ENCODE data around the gene CCDC13.
"Not testable (repeated sequence)": the region's sequence is repeated elsewhere in the genome, so short reads cannot be mapped to it uniquely, and the experiment has no call there.

The CCDC13 gene

GRCh38 chr3:42814914-42815507 lies 42.0 kb upstream of the CCDC13 start:
- Histone ChIP-seq H3K27me3 (no peaks in the 10 kb centered on the region), H3K4me1 (no peaks in the 10 kb centered on the region), H3K4me3 (ENCODE audit: low read depth, low read length) (no peak overlapping the region), H3K9me3 (no peaks in the 10 kb centered on the region), H3K36me3 (no peaks in the 10 kb centered on the region)
- no peak for TF ChIP-seq CTCF (IDR thresholded peaks at IDR 0.05; ENCODE audit: low read depth, low read length)
- DNase-seq = peak; percentile 24

- H3K4me3 ChIP-seq (ENCODE audit: low read depth, low read length) = no peak overlapping the region
- no peak for TF ChIP-seq CTCF (IDR thresholded peaks at IDR 0.05; ENCODE audit: low read depth, low read length)
- no peaks in the 10 kb centered on the region for H3K9me3 ChIP-seq
- H3K4me1 ChIP-seq = no peaks in the 10 kb centered on the region
- no peaks in the 10 kb centered on the region for H3K36me3 ChIP-seq
- no peak for DNase-seq
- no peaks in the 10 kb centered on the region for H3K27me3 ChIP-seq
Measured at GRCh38 chr3:42814246-42814645, 41.2 kb upstream of the CCDC13 start.

- DNase-seq; H3K36me3 ChIP-seq; H3K4me3 ChIP-seq (ENCODE audit: low read depth, low read length); H3K27me3 ChIP-seq; H3K4me1 ChIP-seq; H3K9me3 ChIP-seq: not testable (repeated sequence)
Measured at GRCh38 chr3:42811118-42811883, 38.2 kb upstream of the CCDC13 start.

- H3K9me3 ChIP-seq; H3K36me3 ChIP-seq; H3K27me3 ChIP-seq; H3K4me1 ChIP-seq; H3K4me3 ChIP-seq (ENCODE audit: low read depth, low read length); DNase-seq: not testable (repeated sequence)
Measured at GRCh38 chr3:42810706-42811105, 37.7 kb upstream of the CCDC13 start.

GRCh38 chr3:42809202-42809601 lies 36.1 kb upstream of the CCDC13 start, which contains the start of gene ACKR2:
Gene ACKR2 (plus strand): TSS chr3:42809445. CDS start chr3:42864503, 55,058 bp downstream.
- H3K36me3 ChIP-seq = no peaks in the 10 kb centered on the region
- no peaks in the 10 kb centered on the region for H3K4me1 ChIP-seq
- no peak within 1 kb of the TSS for H3K4me3 ChIP-seq (ENCODE audit: low read depth, low read length)
- TF ChIP-seq CTCF (IDR thresholded peaks at IDR 0.05; ENCODE audit: low read depth, low read length) = no peak
- no peaks in the 10 kb centered on the region for H3K9me3 ChIP-seq
- no peak for DNase-seq
- H3K27me3 ChIP-seq = no peaks in the 10 kb centered on the region

GRCh38 chr3:42807929-42808328 lies 34.9 kb upstream of the CCDC13 start:
- Histone ChIP-seq H3K36me3 (no peaks in the 10 kb centered on the region), H3K9me3 (no peaks in the 10 kb centered on the region), H3K27me3 (no peaks in the 10 kb centered on the region), H3K4me1 (no peaks in the 10 kb centered on the region; the same call in 1 of the 2 replicates), H3K4me3 (ENCODE audit: low read depth, low read length) (no peak overlapping the region)
- TF ChIP-seq CTCF (IDR thresholded peaks at IDR 0.05; ENCODE audit: low read depth, low read length) = no peak
- no peak for DNase-seq

GRCh38 chr3:42805141-42805821 lies 32.2 kb upstream of the CCDC13 start:
- H3K27me3 ChIP-seq = no peaks in the 10 kb centered on the region
- TF ChIP-seq CTCF (IDR thresholded peaks at IDR 0.05; ENCODE audit: low read depth, low read length) = no peak
- peak overlapping the region; percentile 82 for H3K4me3 ChIP-seq (ENCODE audit: low read depth, low read length)
- peak; percentile 6 for DNase-seq
- no peaks in the 10 kb centered on the region; the same call in 1 of the 2 replicates for H3K4me1 ChIP-seq
- H3K9me3 ChIP-seq = no peaks in the 10 kb centered on the region
- no peaks in the 10 kb centered on the region for H3K36me3 ChIP-seq
